Trophoblast cell (in vitro differentiated cells and primary cell): Measurements from ENCODE around the gene FBXO2.
A peak's percentile ranks its signal among the peaks of the same experiment; 100 is the strongest.

ENCODE experiments used
- DNase-seq, 2 donors: peaks; one replicate each; pipeline ENCODE4 v3.0.0-alpha.2; 2016
- H2AFZ ChIP-seq: 2 replicates; pipeline ENCODE4 v1.6.1; 2013; ENCODE audit warnings: low read length, moderate library complexity, mild to moderate bottlenecking; ENCODE audit not compliant: insufficient read depth, poor library complexity
- H2AK5ac ChIP-seq: 2 replicates; pipeline ENCODE4 v1.6.1; 2013; ENCODE audit warnings: mild to moderate bottlenecking, low read length
- H2BK120ac ChIP-seq: 2 replicates; pipeline ENCODE4 v1.6.1; 2013; ENCODE audit warnings: low read length, mild to moderate bottlenecking, moderate library complexity; ENCODE audit not compliant: insufficient read depth, poor library complexity
- H2BK12ac ChIP-seq: 2 replicates; pipeline ENCODE4 v1.6.1; 2013; ENCODE audit warnings: mild to moderate bottlenecking, low read length, moderate library complexity
- H2BK5ac ChIP-seq: 2 replicates; pipeline ENCODE4 v1.6.1; 2013; ENCODE audit warnings: low read length, low read depth, moderate library complexity, mild to moderate bottlenecking; ENCODE audit not compliant: poor library complexity
- H3K14ac ChIP-seq: 2 replicates; pipeline ENCODE4 v1.6.1; 2013; ENCODE audit warnings: mild to moderate bottlenecking, low read length
- H3K18ac ChIP-seq: 2 replicates; pipeline ENCODE4 v1.6.1; 2013; ENCODE audit warnings: mild to moderate bottlenecking, low read length
- H3K23ac ChIP-seq: 2 replicates; pipeline ENCODE4 v1.6.1; 2013; ENCODE audit warnings: low read length
- H3K27ac ChIP-seq: 2 replicates; pipeline ENCODE4 v1.5.1; 2013; ENCODE audit warnings: low read depth, mild to moderate bottlenecking, inconsistent platforms, low read length, moderate library complexity
- H3K27me3 ChIP-seq: 2 replicates; pipeline ENCODE4 v1.6.1; 2013; ENCODE audit warnings: inconsistent platforms, mild to moderate bottlenecking, low read length, moderate library complexity; ENCODE audit not compliant: insufficient read depth
- H3K36me3 ChIP-seq, 2 experiments: 1 replicate in 1 of 2; 2 replicates in 1 of 2; pipeline ENCODE4 v1.6.1; 2013; ENCODE audit warnings: low read length in 2 of 2, mild to moderate bottlenecking in 2 of 2, moderate library complexity in 1 of 2; ENCODE audit not compliant: insufficient read depth in 2 of 2, control insufficient read depth in 1 of 2
- H3K4ac ChIP-seq: 2 replicates; pipeline ENCODE4 v1.6.1; 2013; ENCODE audit warnings: low read depth, mild to moderate bottlenecking, low read length, moderate library complexity
- H3K4me1 ChIP-seq, 2 experiments: 1 replicate in 1 of 2; 2 replicates in 1 of 2; pipeline ENCODE4 v1.6.1; 2013; ENCODE audit warnings: low read length in 2 of 2, mild to moderate bottlenecking in 2 of 2, moderate library complexity in 1 of 2; ENCODE audit not compliant: insufficient read depth in 2 of 2, control insufficient read depth in 1 of 2
- H3K4me2 ChIP-seq: 2 replicates; pipeline ENCODE4 v1.6.1; 2013; ENCODE audit warnings: inconsistent platforms, mild to moderate bottlenecking, low read length, moderate library complexity
- H3K4me3 ChIP-seq: 2 replicates; pipeline ENCODE4 v1.5.1; 2013; ENCODE audit warnings: mild to moderate bottlenecking, low read depth, low read length, inconsistent platforms
- H3K79me1 ChIP-seq: one replicate; pipeline ENCODE4 v1.6.1; 2013; ENCODE audit warnings: low read length
- H3K79me2 ChIP-seq: 2 replicates; pipeline ENCODE4 v1.6.1; 2013; ENCODE audit warnings: low read length, mild to moderate bottlenecking; ENCODE audit not compliant: control insufficient read depth, insufficient read depth, poor library complexity
- H3K9ac ChIP-seq: 2 replicates; pipeline ENCODE4 v1.6.1; 2013; ENCODE audit warnings: mild to moderate bottlenecking, low read length
- H3K9me3 ChIP-seq: 2 replicates; pipeline ENCODE4 v1.6.1; 2013; ENCODE audit warnings: low read depth, mild to moderate bottlenecking, control low read depth, inconsistent platforms, low read length; ENCODE audit not compliant: insufficient read depth
- H4K12ac ChIP-seq: 2 replicates; pipeline ENCODE4 v1.6.1; 2013; ENCODE audit warnings: low read depth, mild to moderate bottlenecking, low read length, moderate library complexity
- H4K8ac ChIP-seq: 2 replicates; pipeline ENCODE4 v1.6.1; 2013; ENCODE audit warnings: low read depth, mild to moderate bottlenecking, low read length, moderate library complexity
- H4K91ac ChIP-seq: one replicate; pipeline ENCODE4 v1.6.1; 2013; ENCODE audit warnings: low read depth, mild to moderate bottlenecking, low read length, moderate library complexity
- WGBS: extraction: QIAGEN DNeasy Blood & Tissue Kit; methylation state at CpG from one replicate; pipeline ENCODE4 v1.1.7; 2013; ENCODE audit warnings: missing lambda C conversion rate; ENCODE audit not compliant: insufficient read length, insufficient coverage; ENCODE audit errors: extremely low coverage; 5-methylcytosine and 5-hydroxymethylcytosine counted together

The FBXO2 gene

DNA sequence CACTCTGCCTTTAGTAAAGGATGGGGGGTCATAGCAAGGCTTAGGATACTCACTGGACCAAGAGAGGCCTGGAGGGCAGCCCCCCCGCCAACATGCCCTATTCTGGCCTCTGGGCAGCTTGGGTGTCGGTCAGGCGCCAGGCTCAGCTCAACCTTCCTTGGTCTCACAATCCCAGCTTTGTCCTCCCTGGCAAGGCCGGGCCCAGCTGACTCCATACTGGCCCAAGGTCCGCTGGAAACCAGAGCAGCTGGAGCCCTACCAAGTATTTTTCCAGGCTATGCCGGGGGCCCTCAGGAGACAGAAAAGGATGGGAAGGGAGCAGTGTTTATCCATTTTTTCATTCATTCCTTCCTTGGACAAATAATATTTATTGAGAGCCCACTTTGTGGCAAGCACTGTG lies 6.2 kb downstream of the FBXO2 start:
- H4K91ac ChIP-seq = no peak overlapping the region
- H3K79me1 ChIP-seq = no peaks in the 10 kb centered on the region
- no peak overlapping the region for H3K18ac ChIP-seq
- H3K9me3 ChIP-seq = peaks cover 2% of the 10 kb centered on the region
- peaks cover 0 to 8% of the 10 kb centered on the region in 2 experiments for H3K4me1 ChIP-seq
- H2BK12ac ChIP-seq = no peak overlapping the region
- no peak overlapping the region for H3K23ac ChIP-seq
- H3K14ac ChIP-seq = no peak overlapping the region
- WGBS = no CpG with 5 or more reads among the region's 6 CpGs
- H2BK120ac ChIP-seq = no peak overlapping the region
- no peak overlapping the region for H2AK5ac ChIP-seq
- H3K27ac ChIP-seq = no peak overlapping the region
- no peak overlapping the region for H2AFZ ChIP-seq
- H3K9ac ChIP-seq = no peak overlapping the region
- H3K27me3 ChIP-seq = no peaks in the 10 kb centered on the region
- no peak overlapping the region for H4K12ac ChIP-seq
- H4K8ac ChIP-seq = no peak overlapping the region
- H3K4me2 ChIP-seq = no peak overlapping the region
- no peak overlapping the region for H3K4ac ChIP-seq
- no peaks in the 10 kb centered on the region for H3K36me3 ChIP-seq
- H2BK5ac ChIP-seq = no peak overlapping the region
- no peak for DNase-seq
- no peak overlapping the region for H3K4me3 ChIP-seq
- no peaks in the 10 kb centered on the region for H3K79me2 ChIP-seq

GRCh38 chr1:11647333-11647732 lies 6.9 kb downstream of the FBXO2 start:
- Histone ChIP-seq H2AK5ac (no peak overlapping the region), H3K79me2 (no peaks in the 10 kb centered on the region), H3K14ac (no peak overlapping the region), H3K4me1 (peaks cover 0 to 6% of the 10 kb centered on the region in 2 experiments), H3K23ac (no peak overlapping the region), H4K8ac (no peak overlapping the region), H3K18ac (no peak overlapping the region), H2BK120ac (no peak overlapping the region), H4K91ac (no peak overlapping the region), H3K27ac (no peak overlapping the region), H3K36me3 (no peaks in the 10 kb centered on the region), H3K27me3 (no peaks in the 10 kb centered on the region), H3K4ac (no peak overlapping the region), H3K4me3 (no peak overlapping the region), H3K9ac (no peak overlapping the region), H4K12ac (no peak overlapping the region), H2BK12ac (no peak overlapping the region), H3K9me3 (peaks cover 2% of the 10 kb centered on the region), H2AFZ (no peak overlapping the region), H3K79me1 (no peaks in the 10 kb centered on the region), H3K4me2 (no peak overlapping the region), H2BK5ac (no peak overlapping the region)
- WGBS = no CpG with 5 or more reads among the region's 7 CpGs
- no peak for DNase-seq

GRCh38 chr1:11646317-11646716 lies 7.9 kb downstream of the FBXO2 start:
- no peak overlapping the region for H2BK12ac ChIP-seq
- DNase-seq = no peak
- peaks cover 2% of the 10 kb centered on the region for H3K9me3 ChIP-seq
- WGBS = no CpG with 5 or more reads among the region's 9 CpGs
- no peak overlapping the region for H3K14ac ChIP-seq
- no peak overlapping the region for H2BK120ac ChIP-seq
- no peak overlapping the region for H3K4me2 ChIP-seq
- no peak overlapping the region for H2AFZ ChIP-seq
- no peak overlapping the region for H3K23ac ChIP-seq
- H2AK5ac ChIP-seq = no peak overlapping the region
- no peak overlapping the region for H4K91ac ChIP-seq
- H3K4me3 ChIP-seq = no peak overlapping the region
- H3K4ac ChIP-seq = no peak overlapping the region
- H3K79me1 ChIP-seq = no peaks in the 10 kb centered on the region
- H3K18ac ChIP-seq = no peak overlapping the region
- H4K12ac ChIP-seq = no peak overlapping the region
- H3K79me2 ChIP-seq = no peaks in the 10 kb centered on the region
- H3K9ac ChIP-seq = no peak overlapping the region
- no peak overlapping the region for H3K27ac ChIP-seq
- H2BK5ac ChIP-seq = no peak overlapping the region
- H3K27me3 ChIP-seq = no peaks in the 10 kb centered on the region
- H3K36me3 ChIP-seq = no peaks in the 10 kb centered on the region
- no peak overlapping the region for H4K8ac ChIP-seq
- H3K4me1 ChIP-seq = peaks cover 0 to 6% of the 10 kb centered on the region in 2 experiments

DNA sequence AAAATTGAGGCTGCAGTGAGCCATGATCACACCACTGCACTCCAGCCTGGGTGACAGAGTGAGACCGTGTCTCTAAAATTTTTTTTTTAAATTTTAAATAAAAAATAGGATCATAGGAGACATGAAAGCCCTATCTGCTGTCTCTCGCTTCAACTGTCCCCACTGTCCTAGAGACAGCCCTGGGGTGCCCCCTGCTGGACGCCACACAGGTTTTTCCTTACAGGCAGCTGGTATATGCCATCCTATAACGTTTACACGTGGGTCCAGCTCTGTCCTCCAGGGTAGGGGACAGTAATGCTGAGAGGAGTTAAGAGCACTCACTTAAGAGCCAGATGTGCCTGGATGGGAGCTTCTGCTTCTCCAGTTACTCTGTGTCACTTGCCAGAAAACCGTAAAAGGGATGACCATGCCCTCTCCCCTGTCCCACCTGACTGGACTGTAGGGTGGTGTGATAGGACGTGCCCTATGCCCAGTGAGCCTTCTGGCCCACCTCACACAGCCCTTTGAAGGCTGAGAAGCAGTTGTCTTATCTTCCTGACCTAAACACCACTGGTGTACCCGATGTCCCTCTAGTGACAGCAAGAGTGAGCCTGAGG lies 8.5 kb downstream of the FBXO2 start:
- no peak overlapping the region for H2BK5ac ChIP-seq
- no peak overlapping the region for H3K14ac ChIP-seq
- no peak overlapping the region for H3K18ac ChIP-seq
- H3K4me1 ChIP-seq = peaks cover 0 to 5% of the 10 kb centered on the region in 2 experiments
- H3K4ac ChIP-seq = no peak overlapping the region
- H3K4me3 ChIP-seq = no peak overlapping the region
- H3K4me2 ChIP-seq = no peak overlapping the region
- no peak overlapping the region for H2AK5ac ChIP-seq
- no peak overlapping the region for H4K91ac ChIP-seq
- H3K27me3 ChIP-seq = no peaks in the 10 kb centered on the region
- H3K9me3 ChIP-seq = peaks cover 2% of the 10 kb centered on the region
- H4K8ac ChIP-seq = no peak overlapping the region
- H2AFZ ChIP-seq = no peak overlapping the region
- no peak overlapping the region for H2BK12ac ChIP-seq
- H3K36me3 ChIP-seq = no peaks in the 10 kb centered on the region
- no peak overlapping the region for H3K23ac ChIP-seq
- H3K79me2 ChIP-seq = no peaks in the 10 kb centered on the region
- no peak overlapping the region for H4K12ac ChIP-seq
- no peak overlapping the region for H3K9ac ChIP-seq
- H2BK120ac ChIP-seq = no peak overlapping the region
- no peak overlapping the region for H3K27ac ChIP-seq
- WGBS = no CpG with 5 or more reads among the region's 8 CpGs
- DNase-seq = peak; percentile 68 to 86
- no peaks in the 10 kb centered on the region for H3K79me1 ChIP-seq
